IMR-90 (cell line): ENCODE results near the gene GCM1. TPM values are rescaled to one million over a fixed set of nuclear protein-coding genes. Genes with fewer than 3 reads are reported as not detected.

Experiments used
- ATAC-seq: fragments of 200-7000 bp; cut with Tn5 transposase; 2 replicates; pipeline ENCODE4 v1.9.1; 2020; ENCODE audit warnings: low read depth, mild to moderate bottlenecking, moderate library complexity
- Bru-seq: library from RNA; stranded (reverse); fragments of 400-500 nt; gene quantifications from one replicate; lab custom pipeline; 2021; lab: Mats Ljungman, UMichigan
- BruChase-seq, 2 experiments: library from RNA; stranded (reverse); fragments of 400-500 nt; gene quantifications; one replicate each; lab custom pipeline; 2021; lab: Mats Ljungman, UMichigan
- BruUV-seq: library from RNA; stranded (reverse); fragments of 400-500 nt; replicated peaks from 2 replicates; lab custom pipeline; 2021; lab: Mats Ljungman, UMichigan
- CTCF ChIA-PET: fragments of 300-600 bp; formaldehyde crosslinking; extraction: SDS; loops from one replicate; lab custom pipeline; 2021; ENCODE audit warnings: antibody characterized with exemption; lab: Yijun Ruan, JAX
- POLR2A ChIA-PET: fragments of 300-600 bp; sonication (Branson Sonifier 250); formaldehyde crosslinking; loops from one replicate; lab custom pipeline; 2022; ENCODE audit warnings: antibody characterized with exemption; ENCODE audit not compliant: unreplicated experiment; lab: Charles Lee
- DNase-seq: peaks from one replicate; pipeline ENCODE4 v3.0.0; 2013
- H2AFZ ChIP-seq: replicated peaks from 2 replicates; pipeline ENCODE3; 2013; ENCODE audit warnings: low read length, mild to moderate bottlenecking; ENCODE audit not compliant: poor library complexity
- H2AK5ac ChIP-seq: 2 replicates; pipeline ENCODE4 v1.6.1; 2013; ENCODE audit warnings: low read depth, low read length, inconsistent platforms
- H2AK9ac ChIP-seq: replicated peaks from 2 replicates; pipeline ENCODE3; 2013; ENCODE audit warnings: mild to moderate bottlenecking, low read depth, low read length, moderate library complexity; ENCODE audit not compliant: poor library complexity
- H2BK120ac ChIP-seq: 2 replicates; pipeline ENCODE4 v1.6.1; 2013; ENCODE audit warnings: low read depth, low read length, inconsistent platforms
- H2BK15ac ChIP-seq: 3 replicates; pipeline ENCODE4 v1.6.1; 2013; ENCODE audit warnings: low read depth, low read length, inconsistent platforms
- H2BK20ac ChIP-seq: 2 replicates; pipeline ENCODE4 v1.6.1; 2013; ENCODE audit warnings: low read depth, mild to moderate bottlenecking, inconsistent platforms, low read length, moderate library complexity
- H2BK5ac ChIP-seq: 2 replicates; pipeline ENCODE4 v1.6.1; 2013; ENCODE audit warnings: mild to moderate bottlenecking, low read depth, low read length, inconsistent platforms; ENCODE audit not compliant: poor library complexity, severe bottlenecking
- H3K14ac ChIP-seq: replicated peaks from 2 replicates; pipeline ENCODE4 v1.6.1; 2013; ENCODE audit warnings: low read depth, low read length, inconsistent platforms
- H3K18ac ChIP-seq: 2 replicates; pipeline ENCODE4 v1.6.1; 2013; ENCODE audit warnings: low read depth, low read length, control low read depth
- H3K23ac ChIP-seq: 2 replicates; pipeline ENCODE4 v1.6.1; 2013; ENCODE audit warnings: low read depth, low read length, inconsistent platforms
- H3K27ac ChIP-seq: 2 replicates; pipeline ENCODE4 v1.5.1; 2013; ENCODE audit warnings: mild to moderate bottlenecking, control low read depth, low read length; ENCODE audit not compliant: insufficient read depth
- H3K27me3 ChIP-seq: 2 replicates; pipeline ENCODE4 v1.6.1; 2013; ENCODE audit warnings: low read length; ENCODE audit not compliant: control insufficient read depth, insufficient read depth
- H3K36me3 ChIP-seq: 2 replicates; pipeline ENCODE4 v1.6.1; 2013; ENCODE audit warnings: low read length, mixed read lengths; ENCODE audit not compliant: control insufficient read depth, insufficient read depth
- H3K4ac ChIP-seq: 2 replicates; pipeline ENCODE4 v1.6.1; 2013; ENCODE audit warnings: low read depth, low read length, inconsistent platforms
- H3K4me1 ChIP-seq: 2 replicates; pipeline ENCODE4 v1.6.1; 2013; ENCODE audit warnings: low read length, mixed read lengths; ENCODE audit not compliant: control insufficient read depth, insufficient read depth
- H3K4me2 ChIP-seq: 2 replicates; pipeline ENCODE4 v1.6.1; 2013; ENCODE audit warnings: low read depth, mild to moderate bottlenecking, control low read depth, low read length, moderate library complexity
- H3K4me3 ChIP-seq: 2 replicates; pipeline ENCODE4 v1.5.1; 2013; ENCODE audit warnings: low read depth, mild to moderate bottlenecking, control low read depth, low read length, moderate library complexity; ENCODE audit not compliant: insufficient read depth
- H3K56ac ChIP-seq: 2 replicates; pipeline ENCODE4 v1.6.1; 2013; ENCODE audit warnings: low read length, inconsistent platforms; ENCODE audit not compliant: insufficient read depth; ENCODE audit errors: extremely low read depth
- H3K79me1 ChIP-seq, 2 experiments: 2 replicates each; pipeline ENCODE4 v1.6.1; 2013; ENCODE audit warnings: low read length in 2 of 2, inconsistent platforms in 1 of 2, low read depth in 1 of 2
- H3K9ac ChIP-seq: 2 replicates; pipeline ENCODE4 v1.6.1; 2013; ENCODE audit warnings: low read depth, low read length, control low read depth
- H3K9me1 ChIP-seq: 2 replicates; pipeline ENCODE4 v1.6.1; 2013; ENCODE audit warnings: low read length, inconsistent platforms; ENCODE audit not compliant: insufficient read depth
- H3K9me3 ChIP-seq: 2 replicates; pipeline ENCODE4 v1.6.1; 2013; ENCODE audit warnings: low read length; ENCODE audit not compliant: control insufficient read depth, insufficient read depth
- H4K20me1 ChIP-seq: 2 replicates; pipeline ENCODE4 v1.6.1; 2013; ENCODE audit warnings: low read length, inconsistent platforms; ENCODE audit not compliant: insufficient read depth
- H4K5ac ChIP-seq: 2 replicates; pipeline ENCODE4 v1.6.1; 2013; ENCODE audit warnings: mild to moderate bottlenecking, low read depth, low read length, control low read depth
- H4K8ac ChIP-seq, 2 experiments: 2 replicates each; pipeline ENCODE4 v1.6.1; 2013; ENCODE audit warnings: low read depth in 2 of 2, low read length in 2 of 2, control low read depth in 1 of 2, inconsistent platforms in 1 of 2
- H4K91ac ChIP-seq: 2 replicates; pipeline ENCODE4 v1.6.1; 2013; ENCODE audit warnings: low read depth, low read length, inconsistent platforms; ENCODE audit not compliant: insufficient read depth
- BHLHE40 ChIP-seq: fragments of 150-350 bp; IDR thresholded peaks from 2 replicates; pipeline ENCODE4 v1.6.1; 2016; ENCODE audit warnings: mild to moderate bottlenecking, low read depth, low read length
- CEBPB ChIP-seq: IDR thresholded peaks from 2 replicates; pipeline ENCODE4 v1.6.1; 2012; ENCODE audit warnings: low read depth, low read length, improper control_type of control experiment
- FOS ChIP-seq: fragments of 150-350 bp; IDR thresholded peaks from 2 replicates; pipeline ENCODE4 v1.6.1; 2016; ENCODE audit warnings: low read depth, low read length
- MAFK ChIP-seq: IDR thresholded peaks from 2 replicates; pipeline ENCODE4 v1.6.1; 2012; ENCODE audit warnings: low read depth, low read length, improper control_type of control experiment
- MAZ ChIP-seq: IDR thresholded peaks from 2 replicates; pipeline ENCODE4 v1.6.1; 2012; ENCODE audit warnings: low read depth, mild to moderate bottlenecking, low read length, improper control_type of control experiment, moderate library complexity, borderline replicate concordance
- MXI1 ChIP-seq: IDR thresholded peaks from 2 replicates; pipeline ENCODE4 v1.6.1; 2012; ENCODE audit warnings: low read depth, mild to moderate bottlenecking, low read length, moderate library complexity, borderline replicate concordance
- NFE2L2 ChIP-seq: fragments of 150-350 bp; IDR thresholded peaks from 2 replicates; pipeline ENCODE4 v1.6.1; 2016; ENCODE audit warnings: low read depth, mild to moderate bottlenecking, low read length
- RFX5 ChIP-seq: IDR thresholded peaks from 2 replicates; pipeline ENCODE4 v1.8.0; 2012; ENCODE audit warnings: low read depth, mild to moderate bottlenecking, low read length, moderate library complexity
- SMC3 ChIP-seq: fragments of 150-350 bp; IDR thresholded peaks from 2 replicates; pipeline ENCODE4 v1.6.1; 2016; ENCODE audit warnings: low read depth, mild to moderate bottlenecking, antibody characterized with exemption, low read length, moderate library complexity
- WGBS, 2 experiments: methylation state at CpG; one replicate each; pipeline versions ENCODE4 v1.1.5 to v1.1.7; 2013; ENCODE audit warnings: missing lambda C conversion rate in 2 of 2; ENCODE audit not compliant: insufficient read length in 1 of 2; ENCODE audit errors: extremely low coverage in 2 of 2; 5-methylcytosine and 5-hydroxymethylcytosine counted together
- dilution Hi-C: fragments of 300-500 bp; cut with HindIII; formaldehyde crosslinking; loops from one replicate; pipeline ENCODE4 v1.14.3; 2018; ENCODE audit warnings: low sequenced_read_pairs; ENCODE audit not compliant: unreplicated experiment
- in situ Hi-C: fragments of 300-500 bp; cut with MboI; formaldehyde crosslinking; loops from 3 replicates; pipeline ENCODE4 v1.14.3; 2019; ENCODE audit warnings: low sequenced_read_pairs, inconsistent platforms, mixed read lengths
- intact Hi-C: fragments of 100-400 bp; cut with micrococcal nuclease; formaldehyde crosslinking; loops from 2 replicates; pipeline ENCODE4 v1.10.0; 2022
- long read RNA-seq: library from polyadenylated mRNA; unstranded; transcript quantifications from one replicate; pipeline ENCODE4 v2.0.0, GENCODE V29; 2021; ENCODE audit not compliant: unreplicated experiment
- polyA plus RNA-seq, 3 experiments: library from polyadenylated mRNA; depleted of rRNA; stranded (reverse); fragments of >200 nt; gene quantifications; 2 replicates each; pipeline ENCODE4 v1.2.3, GENCODE V29; 2012; ENCODE audit warnings: low replicate concordance in 1 of 3
- total RNA-seq: library from RNA; depleted of rRNA; stranded (reverse); fragments of >200 nt; gene quantifications from 2 replicates; pipeline ENCODE4 v1.2.3, GENCODE V29; 2012; rRNA removed
- TF ChIP-seq, protein P1 (sequence below): conservative IDR thresholded peaks from 2 replicates; pipeline ENCODE4 v1.5.1; 2012; ENCODE audit warnings: mild to moderate bottlenecking, low read depth, low read length, improper control_type of control experiment
- TF ChIP-seq, protein P2 (sequence below): fragments of 150-350 bp; IDR thresholded peaks from 2 replicates; pipeline ENCODE4 v1.6.1; 2017; ENCODE audit warnings: mild to moderate bottlenecking, antibody characterized with exemption, low read length, low read depth
- TF ChIP-seq, protein P3 (sequence below): fragments of 150-350 bp; IDR thresholded peaks from 2 replicates; pipeline ENCODE4 v1.6.1; 2016; ENCODE audit warnings: low read depth, mild to moderate bottlenecking, low read length, moderate library complexity, borderline replicate concordance

The GCM1 gene, protein sequence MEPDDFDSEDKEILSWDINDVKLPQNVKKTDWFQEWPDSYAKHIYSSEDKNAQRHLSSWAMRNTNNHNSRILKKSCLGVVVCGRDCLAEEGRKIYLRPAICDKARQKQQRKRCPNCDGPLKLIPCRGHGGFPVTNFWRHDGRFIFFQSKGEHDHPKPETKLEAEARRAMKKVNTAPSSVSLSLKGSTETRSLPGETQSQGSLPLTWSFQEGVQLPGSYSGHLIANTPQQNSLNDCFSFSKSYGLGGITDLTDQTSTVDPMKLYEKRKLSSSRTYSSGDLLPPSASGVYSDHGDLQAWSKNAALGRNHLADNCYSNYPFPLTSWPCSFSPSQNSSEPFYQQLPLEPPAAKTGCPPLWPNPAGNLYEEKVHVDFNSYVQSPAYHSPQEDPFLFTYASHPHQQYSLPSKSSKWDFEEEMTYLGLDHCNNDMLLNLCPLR
- not detected in 2 replicates for total RNA-seq
- polyA plus RNA-seq (2012; rRNA removed): not detected in 2 replicates
- polyA plus RNA-seq (2012; cell fraction: cytosol; rRNA removed): not detected in 2 replicates
- polyA plus RNA-seq (2012; cell fraction: nucleus; rRNA removed; ENCODE audit: low replicate concordance): not detected in 2 replicates
- Bru-seq, nascent RNA: not detected
- BruChase-seq, experiment 1, labeled RNA remaining after a 6-hour chase: percentile 4 among the genes with signal in this experiment
- BruChase-seq, experiment 2, labeled RNA remaining after a 2-hour chase: not detected
- long read RNA-seq: 0 reads

DNA sequence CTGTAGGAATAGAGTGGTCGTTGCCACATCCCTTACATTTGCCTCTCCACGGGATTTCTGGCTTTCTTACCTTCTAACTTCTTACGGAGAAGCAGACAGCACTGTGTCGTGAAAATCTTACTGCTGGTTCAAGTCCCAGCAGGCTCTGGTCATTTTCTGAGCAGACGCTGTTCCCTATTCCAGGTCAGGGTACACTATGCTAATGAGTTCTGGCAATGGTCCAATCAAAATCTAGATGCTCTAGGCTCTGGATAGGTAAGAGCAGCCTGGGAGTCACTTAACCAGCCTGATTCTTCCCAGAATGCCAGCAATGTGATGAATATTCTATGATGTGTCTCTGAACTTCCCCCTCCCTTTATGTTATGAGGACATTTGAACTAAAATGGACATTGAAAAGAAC is at the start of gene GCM1:
Gene GCM1 (minus strand): TSS at position 158 of the 400 bp plus-strand sequence. CDS start 3,209 bp downstream, outside the sequence.
- Histone ChIP-seq H2AK9ac (no peak within 1 kb of the TSS), H3K4me3 (no peak within 1 kb of the TSS), H4K91ac (no peak within 1 kb of the TSS), H3K56ac (no peak within 1 kb of the TSS), H3K4me1 (no peaks in the 10 kb centered on the region), H2AK5ac (no peak within 1 kb of the TSS), H3K18ac (no peak within 1 kb of the TSS), H4K5ac (no peak within 1 kb of the TSS), H2AFZ (no peak within 1 kb of the TSS), H2BK120ac (no peak within 1 kb of the TSS), H3K36me3 (no peaks in the 10 kb centered on the region), H3K9ac (no peak within 1 kb of the TSS), H2BK15ac (no peak within 1 kb of the TSS), H3K4ac (no peak within 1 kb of the TSS), H4K8ac (no peak within 1 kb of the TSS), H3K14ac (no peak within 1 kb of the TSS), H2BK20ac (no peak within 1 kb of the TSS), H3K23ac (no peak within 1 kb of the TSS), H3K9me3 (no peaks in the 10 kb centered on the region), H2BK5ac (no peak within 1 kb of the TSS), H3K27ac (no peak within 1 kb of the TSS), H3K4me2 (no peak within 1 kb of the TSS), H3K9me1 (no peaks in the 10 kb centered on the region; the same call in 1 of the 2 replicates), H4K20me1 (no peaks in the 10 kb centered on the region), H3K79me1 (no peaks in the 10 kb centered on the region), H3K27me3 (peaks cover 5% of the 10 kb centered on the region)
- WGBS, 2 experiments: 80% methylated on average over 1 of the region's 5 CpGs; no CpG with 5 or more reads in 1 of the 2 experiments
- dilution Hi-C loops (no loop called here), intact Hi-C loops (no loop called here), in situ Hi-C loops (no loop called here)
- CTCF ChIA-PET: no interaction called here
- POLR2A ChIA-PET: no interaction called here
- ATAC-seq (no peak), DNase-seq (no peak)
- no TSS peak for BruUV-seq
- TF ChIP-seq MAZ (no peak), NFE2L2 (no peak), MXI1 (no peak), RFX5 (no peak), FOS (no peak), MAFK (no peak), SMC3 (no peak), CEBPB (no peak), BHLHE40 (no peak)
- TF ChIP-seq, protein P1, sequence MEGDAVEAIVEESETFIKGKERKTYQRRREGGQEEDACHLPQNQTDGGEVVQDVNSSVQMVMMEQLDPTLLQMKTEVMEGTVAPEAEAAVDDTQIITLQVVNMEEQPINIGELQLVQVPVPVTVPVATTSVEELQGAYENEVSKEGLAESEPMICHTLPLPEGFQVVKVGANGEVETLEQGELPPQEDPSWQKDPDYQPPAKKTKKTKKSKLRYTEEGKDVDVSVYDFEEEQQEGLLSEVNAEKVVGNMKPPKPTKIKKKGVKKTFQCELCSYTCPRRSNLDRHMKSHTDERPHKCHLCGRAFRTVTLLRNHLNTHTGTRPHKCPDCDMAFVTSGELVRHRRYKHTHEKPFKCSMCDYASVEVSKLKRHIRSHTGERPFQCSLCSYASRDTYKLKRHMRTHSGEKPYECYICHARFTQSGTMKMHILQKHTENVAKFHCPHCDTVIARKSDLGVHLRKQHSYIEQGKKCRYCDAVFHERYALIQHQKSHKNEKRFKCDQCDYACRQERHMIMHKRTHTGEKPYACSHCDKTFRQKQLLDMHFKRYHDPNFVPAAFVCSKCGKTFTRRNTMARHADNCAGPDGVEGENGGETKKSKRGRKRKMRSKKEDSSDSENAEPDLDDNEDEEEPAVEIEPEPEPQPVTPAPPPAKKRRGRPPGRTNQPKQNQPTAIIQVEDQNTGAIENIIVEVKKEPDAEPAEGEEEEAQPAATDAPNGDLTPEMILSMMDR: no peak
- TF ChIP-seq, protein P2, sequence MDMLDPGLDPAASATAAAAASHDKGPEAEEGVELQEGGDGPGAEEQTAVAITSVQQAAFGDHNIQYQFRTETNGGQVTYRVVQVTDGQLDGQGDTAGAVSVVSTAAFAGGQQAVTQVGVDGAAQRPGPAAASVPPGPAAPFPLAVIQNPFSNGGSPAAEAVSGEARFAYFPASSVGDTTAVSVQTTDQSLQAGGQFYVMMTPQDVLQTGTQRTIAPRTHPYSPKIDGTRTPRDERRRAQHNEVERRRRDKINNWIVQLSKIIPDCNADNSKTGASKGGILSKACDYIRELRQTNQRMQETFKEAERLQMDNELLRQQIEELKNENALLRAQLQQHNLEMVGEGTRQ: no peak
- TF ChIP-seq, protein P3, sequence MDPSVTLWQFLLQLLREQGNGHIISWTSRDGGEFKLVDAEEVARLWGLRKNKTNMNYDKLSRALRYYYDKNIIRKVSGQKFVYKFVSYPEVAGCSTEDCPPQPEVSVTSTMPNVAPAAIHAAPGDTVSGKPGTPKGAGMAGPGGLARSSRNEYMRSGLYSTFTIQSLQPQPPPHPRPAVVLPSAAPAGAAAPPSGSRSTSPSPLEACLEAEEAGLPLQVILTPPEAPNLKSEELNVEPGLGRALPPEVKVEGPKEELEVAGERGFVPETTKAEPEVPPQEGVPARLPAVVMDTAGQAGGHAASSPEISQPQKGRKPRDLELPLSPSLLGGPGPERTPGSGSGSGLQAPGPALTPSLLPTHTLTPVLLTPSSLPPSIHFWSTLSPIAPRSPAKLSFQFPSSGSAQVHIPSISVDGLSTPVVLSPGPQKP: no peak
